ENCODE results near the gene NOL12.

Gene NOL12

GRCh38 chr22:37731804-37732471 lies 45.8 kb downstream of the NOL12 start:
- Histone ChIP-seq H3K36me3 (replicated peaks; ENCODE audit: insufficient read depth, low read length) (no peaks in the 10 kb centered on the region), H3K9me2 (replicated peaks; ENCODE audit: insufficient read depth, low read length) (no peaks in the 10 kb centered on the region), H3K4me3 (ENCODE audit: low read length) (no peak overlapping the region), H2AFZ (ENCODE audit: low read length) (no peak overlapping the region), H4K20me1 (ENCODE audit: insufficient read depth, low read length) (no peaks in the 10 kb centered on the region), H3K9me3 (replicated peaks; ENCODE audit: insufficient read depth, low read length) (no peaks in the 10 kb centered on the region), H3K4me2 (ENCODE audit: low read depth, low read length) (no peak overlapping the region), H3F3A (ENCODE audit: insufficient read depth, low read length) (0 out of 2 replicates have a peak, but pooled peaks cover 3% of the 10 kb centered on the region), H3K4me1 (ENCODE audit: low read length) (peaks cover 9% of the 10 kb centered on the region), H3K27me3 (replicated peaks; ENCODE audit: insufficient read depth, low read length) (no peaks in the 10 kb centered on the region), H3K9ac (ENCODE audit: low read length) (no peak overlapping the region), H3K79me2 (ENCODE audit: low read length) (no peaks in the 10 kb centered on the region), H3K27ac (ENCODE audit: low read length) (no peak overlapping the region)
- TF ChIP-seq EZH2phosphoT487 (IDR thresholded peaks at IDR 0.05; ENCODE audit: low read length): no peak
- TF ChIP-seq CTCF (IDR thresholded peaks at IDR 0.05; ENCODE audit: low read length): no peak; the same call in 1 of the 2 replicates
- no peak for TF ChIP-seq EZH2 (optimal IDR thresholded peaks at IDR 0.05; ENCODE audit: low read depth, low read length)
- DNase-seq: no peak

GRCh38 chr22:37732699-37733607 lies 46.8 kb downstream of the NOL12 start:
- Histone ChIP-seq H3F3A (ENCODE audit: insufficient read depth, low read length) (0 out of 2 replicates have a peak, but pooled peaks cover 3% of the 10 kb centered on the region), H3K27me3 (replicated peaks; ENCODE audit: insufficient read depth, low read length) (no peaks in the 10 kb centered on the region), H3K4me2 (ENCODE audit: low read depth, low read length) (no peak overlapping the region), H4K20me1 (ENCODE audit: insufficient read depth, low read length) (no peaks in the 10 kb centered on the region), H3K27ac (ENCODE audit: low read length) (no peak overlapping the region), H2AFZ (ENCODE audit: low read length) (no peak overlapping the region), H3K36me3 (replicated peaks; ENCODE audit: insufficient read depth, low read length) (no peaks in the 10 kb centered on the region), H3K4me3 (ENCODE audit: low read length) (no peak overlapping the region), H3K9ac (ENCODE audit: low read length) (no peak overlapping the region), H3K79me2 (ENCODE audit: low read length) (no peaks in the 10 kb centered on the region), H3K9me3 (replicated peaks; ENCODE audit: insufficient read depth, low read length) (no peaks in the 10 kb centered on the region), H3K9me2 (replicated peaks; ENCODE audit: insufficient read depth, low read length) (no peaks in the 10 kb centered on the region), H3K4me1 (ENCODE audit: low read length) (peaks cover 5% of the 10 kb centered on the region)
- TF ChIP-seq EZH2phosphoT487 (IDR thresholded peaks at IDR 0.05; ENCODE audit: low read length): no peak
- TF ChIP-seq EZH2 (optimal IDR thresholded peaks at IDR 0.05; ENCODE audit: low read depth, low read length): no peak
- no peak for TF ChIP-seq CTCF (IDR thresholded peaks at IDR 0.05; ENCODE audit: low read length)
- no peak for DNase-seq

- Histone ChIP-seq H3K79me2 (ENCODE audit: low read length) (no peaks in the 10 kb centered on the region), H3K27ac (ENCODE audit: low read length) (no peak overlapping the region), H4K20me1 (ENCODE audit: insufficient read depth, low read length) (no peaks in the 10 kb centered on the region), H3K9ac (ENCODE audit: low read length) (no peak overlapping the region), H3K4me3 (ENCODE audit: low read length) (no peak overlapping the region), H3K9me3 (replicated peaks; ENCODE audit: insufficient read depth, low read length) (no peaks in the 10 kb centered on the region), H3K9me2 (replicated peaks; ENCODE audit: insufficient read depth, low read length) (no peaks in the 10 kb centered on the region), H3K4me1 (ENCODE audit: low read length) (no peaks in the 10 kb centered on the region), H3F3A (ENCODE audit: insufficient read depth, low read length) (no peaks in the 10 kb centered on the region), H3K27me3 (replicated peaks; ENCODE audit: insufficient read depth, low read length) (no peaks in the 10 kb centered on the region), H3K36me3 (replicated peaks; ENCODE audit: insufficient read depth, low read length) (no peaks in the 10 kb centered on the region), H3K4me2 (ENCODE audit: low read depth, low read length) (no peak overlapping the region), H2AFZ (ENCODE audit: low read length) (no peak overlapping the region)
- no peak for DNase-seq
- TF ChIP-seq EZH2phosphoT487 (IDR thresholded peaks at IDR 0.05; ENCODE audit: low read length) (no peak), EZH2 (optimal IDR thresholded peaks at IDR 0.05; ENCODE audit: low read depth, low read length) (no peak), CTCF (IDR thresholded peaks at IDR 0.05; ENCODE audit: low read length) (no peak)
Observed at GRCh38 chr22:37733625-37734401, 47.7 kb downstream of the NOL12 start.

All from MM.1S (cell line).